SK-N-SH treated with all-trans-retinoic acid at 6 μM for 48 hours (cell line): ENCODE data around the gene PALS2.

ENCODE experiments used
- ATAC-seq: fragments of 200-7000 bp; cut with Tn5 transposase; 3 replicates; pipeline ENCODE4 v1.9.1; 2020; ENCODE audit warnings: mild to moderate bottlenecking, moderate library complexity
- ARNTL ChIP-seq: fragments of 450-650 bp; formaldehyde crosslinking; IDR thresholded peaks from 2 replicates; pipeline ENCODE4 v1.5.0; 2020; ENCODE audit warnings: low read depth, mild to moderate bottlenecking, moderate library complexity, borderline replicate concordance
- BACH2 ChIP-seq: fragments of 250-450 bp; sonication (Bioruptor Pico); IDR thresholded peaks from 2 replicates; pipeline ENCODE4 v1.9.0; 2021; ENCODE audit warnings: mild to moderate bottlenecking, borderline replicate concordance
- CREB5 ChIP-seq: fragments of 250-450 bp; sonication (Bioruptor Pico); IDR thresholded peaks from 2 replicates; pipeline ENCODE4 v1.5.1; 2020; ENCODE audit warnings: low read depth, mild to moderate bottlenecking, moderate library complexity
- CSDC2 ChIP-seq: fragments of 250-450 bp; sonication (Bioruptor Pico); IDR thresholded peaks from 2 replicates; pipeline ENCODE4 v1.5.0; 2020; ENCODE audit warnings: mild to moderate bottlenecking, moderate library complexity
- CSRNP3 ChIP-seq: fragments of 250-450 bp; sonication (Bioruptor Pico); IDR thresholded peaks from 2 replicates; pipeline ENCODE4 v1.5.1; 2021; ENCODE audit warnings: mild to moderate bottlenecking, moderate library complexity
- GLIS3 ChIP-seq: fragments of 250-450 bp; sonication (Bioruptor Pico); IDR thresholded peaks from 2 replicates; pipeline ENCODE4 v1.5.0; 2020; ENCODE audit warnings: mild to moderate bottlenecking, moderate library complexity
- ISL1 ChIP-seq: fragments of 250-450 bp; sonication (Bioruptor Pico); IDR thresholded peaks from 2 replicates; pipeline ENCODE4 v2.1.2; 2022; ENCODE audit warnings: mild to moderate bottlenecking, moderate library complexity
- OSR1 ChIP-seq: fragments of 250-450 bp; sonication (Bioruptor Pico); IDR thresholded peaks from 2 replicates; pipeline ENCODE4 v1.8.0; 2022; ENCODE audit warnings: moderate library complexity, mild to moderate bottlenecking, inconsistent platforms
- POU6F1 ChIP-seq: fragments of 250-450 bp; sonication (Bioruptor Pico); IDR thresholded peaks from 2 replicates; pipeline ENCODE4 v1.8.0; 2021; ENCODE audit warnings: low read depth, mild to moderate bottlenecking, moderate library complexity, borderline replicate concordance
- PPARA ChIP-seq: fragments of 250-450 bp; sonication (Bioruptor Pico); IDR thresholded peaks from 2 replicates; pipeline ENCODE4 v1.5.0; 2020; ENCODE audit warnings: mild to moderate bottlenecking, borderline replicate concordance
- RARB ChIP-seq: fragments of 250-450 bp; sonication (Bioruptor Pico); IDR thresholded peaks from 2 replicates; pipeline ENCODE4 v1.8.0; 2021; ENCODE audit warnings: mild to moderate bottlenecking, moderate library complexity
- SNAI2 ChIP-seq: fragments of 250-450 bp; sonication (Bioruptor Pico); IDR thresholded peaks from 2 replicates; pipeline ENCODE4 v1.5.0; 2020; ENCODE audit warnings: mild to moderate bottlenecking, moderate library complexity
- TCF4 ChIP-seq: fragments of 250-450 bp; sonication (Bioruptor Pico); IDR thresholded peaks from 2 replicates; pipeline ENCODE4 v1.8.0; 2021; ENCODE audit warnings: mild to moderate bottlenecking, moderate library complexity, borderline replicate concordance
- TOX ChIP-seq: fragments of 250-450 bp; sonication (Bioruptor Pico); IDR thresholded peaks from 2 replicates; pipeline ENCODE4 v1.8.0; 2021; ENCODE audit warnings: mild to moderate bottlenecking, moderate library complexity, borderline replicate concordance
- TSHZ2 ChIP-seq: fragments of 250-450 bp; sonication (Bioruptor Pico); IDR thresholded peaks from 2 replicates; pipeline ENCODE4 v1.5.0; 2020; ENCODE audit warnings: mild to moderate bottlenecking, moderate library complexity
- ZC3H10 ChIP-seq: fragments of 250-450 bp; sonication (Bioruptor Pico); IDR thresholded peaks from 2 replicates; pipeline ENCODE4 v1.5.1; 2021; ENCODE audit warnings: mild to moderate bottlenecking, moderate library complexity
- ZFP30 ChIP-seq: fragments of 450-650 bp; formaldehyde crosslinking; IDR thresholded peaks from 2 replicates; pipeline ENCODE4 v1.5.0; 2022; ENCODE audit warnings: mild to moderate bottlenecking, moderate library complexity
- ZNF565 ChIP-seq: fragments of 450-650 bp; formaldehyde crosslinking; conservative IDR thresholded peaks from 2 replicates; pipeline ENCODE4 v1.5.0; 2020; ENCODE audit warnings: low read depth, mild to moderate bottlenecking, moderate library complexity
- ZNF70 ChIP-seq: fragments of 450-650 bp; formaldehyde crosslinking; IDR thresholded peaks from 2 replicates; pipeline ENCODE4 v1.5.0; 2020; ENCODE audit warnings: mild to moderate bottlenecking, moderate library complexity
- ZNF8 ChIP-seq: fragments of 450-650 bp; formaldehyde crosslinking; IDR thresholded peaks from 2 replicates; pipeline ENCODE4 v1.5.0; 2020; ENCODE audit warnings: mild to moderate bottlenecking, moderate library complexity

Gene PALS2

GRCh38 chr7:24540956-24541355 is 32.3 kb upstream of the PALS2 start (continued):
- no peak for TF ChIP-seq TOX

GRCh38 chr7:24545215-24545614 is 28.0 kb upstream of the PALS2 start:
- ATAC-seq, result no peak
- no peak for TF ChIP-seq ZNF565
- TF ChIP-seq CSRNP3 (CRISPR knock-in tag), result no peak
- TF ChIP-seq ARNTL (CRISPR knock-in tag), result no peak
- no peak for TF ChIP-seq ZNF70 (CRISPR knock-in tag)
- no peak for TF ChIP-seq TCF4 (CRISPR knock-in tag)
- TF ChIP-seq ISL1 (CRISPR knock-in tag), result no peak
- no peak for TF ChIP-seq CSDC2
- TF ChIP-seq RARB (CRISPR knock-in tag), result no peak

GRCh38 chr7:24548390-24548789 is 24.9 kb upstream of the PALS2 start:
- no peak for ATAC-seq
- TF ChIP-seq ARNTL (CRISPR knock-in tag) (no peak), TSHZ2 (CRISPR knock-in tag) (peak; percentile 45), ISL1 (CRISPR knock-in tag) (0 out of 2 replicates have a peak, but pooled peaks have one; percentile 30), ZNF70 (CRISPR knock-in tag) (no peak)

- TF ChIP-seq TOX (no peak), CREB5 (CRISPR knock-in tag) (no peak), ARNTL (CRISPR knock-in tag) (no peak), ZNF565 (no peak), SNAI2 (CRISPR knock-in tag) (no peak), ISL1 (CRISPR knock-in tag) (no peak), TSHZ2 (CRISPR knock-in tag) (no peak), GLIS3 (CRISPR knock-in tag) (no peak), ZNF8 (CRISPR knock-in tag) (no peak), TCF4 (CRISPR knock-in tag) (no peak), OSR1 (no peak), PPARA (CRISPR knock-in tag) (no peak)
- ATAC-seq, result no peak
Measured at GRCh38 chr7:24549991-24550390, 23.3 kb upstream of the PALS2 start.

GRCh38 chr7:24555184-24555583 is 18.1 kb upstream of the PALS2 start:
- no peak for ATAC-seq
- TF ChIP-seq CSRNP3 (CRISPR knock-in tag), result no peak
- TF ChIP-seq ZC3H10 (CRISPR knock-in tag), result no peak
- no peak for TF ChIP-seq ZNF70 (CRISPR knock-in tag)
- no peak for TF ChIP-seq ARNTL (CRISPR knock-in tag)
- no peak for TF ChIP-seq ZFP30 (CRISPR knock-in tag)
- TF ChIP-seq RARB (CRISPR knock-in tag), result no peak
- TF ChIP-seq TSHZ2 (CRISPR knock-in tag), result no peak
- no peak for TF ChIP-seq POU6F1 (CRISPR knock-in tag)
- no peak for TF ChIP-seq BACH2 (CRISPR knock-in tag)
